GM21717 (cell line): ENCODE measurements around the gene STK11IP.

Experiments
- ATAC-seq: cut with Tn5 transposase; IDR thresholded peaks from one replicate; pipeline ENCODE4 v1.9.1; 2021; ENCODE audit warnings: mild to moderate bottlenecking, moderate library complexity; ENCODE audit not compliant: unreplicated experiment

Gene STK11IP, protein sequence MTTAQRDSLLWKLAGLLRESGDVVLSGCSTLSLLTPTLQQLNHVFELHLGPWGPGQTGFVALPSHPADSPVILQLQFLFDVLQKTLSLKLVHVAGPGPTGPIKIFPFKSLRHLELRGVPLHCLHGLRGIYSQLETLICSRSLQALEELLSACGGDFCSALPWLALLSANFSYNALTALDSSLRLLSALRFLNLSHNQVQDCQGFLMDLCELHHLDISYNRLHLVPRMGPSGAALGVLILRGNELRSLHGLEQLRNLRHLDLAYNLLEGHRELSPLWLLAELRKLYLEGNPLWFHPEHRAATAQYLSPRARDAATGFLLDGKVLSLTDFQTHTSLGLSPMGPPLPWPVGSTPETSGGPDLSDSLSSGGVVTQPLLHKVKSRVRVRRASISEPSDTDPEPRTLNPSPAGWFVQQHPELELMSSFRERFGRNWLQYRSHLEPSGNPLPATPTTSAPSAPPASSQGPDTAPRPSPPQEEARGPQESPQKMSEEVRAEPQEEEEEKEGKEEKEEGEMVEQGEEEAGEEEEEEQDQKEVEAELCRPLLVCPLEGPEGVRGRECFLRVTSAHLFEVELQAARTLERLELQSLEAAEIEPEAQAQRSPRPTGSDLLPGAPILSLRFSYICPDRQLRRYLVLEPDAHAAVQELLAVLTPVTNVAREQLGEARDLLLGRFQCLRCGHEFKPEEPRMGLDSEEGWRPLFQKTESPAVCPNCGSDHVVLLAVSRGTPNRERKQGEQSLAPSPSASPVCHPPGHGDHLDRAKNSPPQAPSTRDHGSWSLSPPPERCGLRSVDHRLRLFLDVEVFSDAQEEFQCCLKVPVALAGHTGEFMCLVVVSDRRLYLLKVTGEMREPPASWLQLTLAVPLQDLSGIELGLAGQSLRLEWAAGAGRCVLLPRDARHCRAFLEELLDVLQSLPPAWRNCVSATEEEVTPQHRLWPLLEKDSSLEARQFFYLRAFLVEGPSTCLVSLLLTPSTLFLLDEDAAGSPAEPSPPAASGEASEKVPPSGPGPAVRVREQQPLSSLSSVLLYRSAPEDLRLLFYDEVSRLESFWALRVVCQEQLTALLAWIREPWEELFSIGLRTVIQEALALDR

DNA sequence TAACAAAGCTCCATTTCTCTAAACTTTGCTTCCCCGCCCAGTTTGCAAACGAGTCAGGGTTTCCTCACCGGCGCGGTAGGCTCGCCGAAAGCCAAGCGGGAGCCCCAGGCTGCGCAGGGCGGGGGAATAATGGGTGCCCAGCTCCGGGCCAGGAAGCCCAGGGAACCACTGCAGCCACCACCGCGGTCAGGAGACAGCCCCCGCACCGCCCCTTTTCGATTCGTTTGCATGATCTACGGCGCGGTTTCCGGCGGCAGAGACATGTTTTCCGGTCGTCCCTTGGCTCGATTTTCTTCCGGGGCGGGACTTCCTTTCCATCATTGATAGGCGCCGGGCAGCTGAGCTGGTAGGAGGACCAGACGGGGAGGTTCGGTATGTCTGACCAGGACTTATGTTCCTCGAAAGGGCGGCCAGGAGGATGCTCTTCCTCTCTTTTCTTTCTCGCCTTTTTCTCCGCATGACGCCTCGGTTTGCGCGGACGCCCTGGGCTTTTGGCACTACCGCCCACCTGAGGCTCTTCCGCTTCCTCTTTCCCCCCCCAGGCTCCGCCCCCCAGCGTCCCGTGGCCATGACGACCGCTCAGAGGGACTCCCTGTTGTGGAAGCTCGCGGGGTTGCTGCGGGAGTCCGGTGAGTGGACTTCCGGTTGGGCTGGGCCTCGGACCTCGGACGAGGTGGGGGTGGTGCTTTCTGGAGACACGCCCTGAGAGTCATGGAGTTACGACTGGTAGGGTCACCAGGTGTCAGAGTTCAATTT lies at the start of gene STK11IP:
Gene STK11IP (plus strand): TSS at position 306 of the 756 bp plus-strand sequence. CDS start 263 bp downstream, at position 569.
- peak; percentile 96 for ATAC-seq

DNA sequence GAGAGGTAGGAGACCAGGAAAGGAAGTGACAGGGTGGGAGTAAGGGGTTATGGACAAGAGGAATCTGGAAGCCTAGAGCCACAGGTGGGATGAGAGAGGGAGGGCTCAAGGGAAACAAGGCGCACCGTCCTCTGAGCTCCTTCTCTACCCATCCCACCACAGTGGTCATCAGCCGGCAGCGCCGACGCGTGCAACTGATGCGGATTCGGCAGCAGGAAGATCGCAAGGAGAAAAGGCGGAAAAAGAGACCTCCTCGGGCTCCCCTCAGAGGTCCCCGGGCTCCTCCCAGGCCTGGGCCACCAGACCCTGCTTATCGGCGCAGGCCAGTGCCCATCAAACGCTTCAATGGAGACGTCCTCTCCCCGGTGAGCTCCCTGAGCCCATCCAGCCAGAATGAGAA lies 48.7 kb upstream of the STK11IP start:
- no peak for ATAC-seq

DNA sequence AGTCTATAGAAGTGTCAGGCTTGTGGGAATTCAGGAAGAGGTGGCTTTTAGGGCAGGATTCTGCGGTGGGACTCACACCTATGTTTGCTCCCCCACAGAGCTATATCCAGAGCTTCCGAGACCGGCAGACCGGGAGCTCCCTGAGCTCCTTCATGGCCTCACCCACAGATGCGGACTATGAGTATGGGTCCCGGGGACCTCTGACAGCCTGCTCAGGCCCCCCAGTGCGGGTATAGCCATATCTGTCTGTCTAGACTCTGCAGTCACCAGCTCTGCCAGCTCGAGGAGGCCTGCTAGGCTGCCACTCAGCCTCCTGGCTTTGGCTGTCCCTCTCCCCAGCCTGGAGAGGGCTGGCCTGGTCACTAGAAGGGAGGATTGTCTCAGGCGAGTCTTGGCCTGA lies 48.0 kb upstream of the STK11IP start:
- no peak for ATAC-seq

DNA sequence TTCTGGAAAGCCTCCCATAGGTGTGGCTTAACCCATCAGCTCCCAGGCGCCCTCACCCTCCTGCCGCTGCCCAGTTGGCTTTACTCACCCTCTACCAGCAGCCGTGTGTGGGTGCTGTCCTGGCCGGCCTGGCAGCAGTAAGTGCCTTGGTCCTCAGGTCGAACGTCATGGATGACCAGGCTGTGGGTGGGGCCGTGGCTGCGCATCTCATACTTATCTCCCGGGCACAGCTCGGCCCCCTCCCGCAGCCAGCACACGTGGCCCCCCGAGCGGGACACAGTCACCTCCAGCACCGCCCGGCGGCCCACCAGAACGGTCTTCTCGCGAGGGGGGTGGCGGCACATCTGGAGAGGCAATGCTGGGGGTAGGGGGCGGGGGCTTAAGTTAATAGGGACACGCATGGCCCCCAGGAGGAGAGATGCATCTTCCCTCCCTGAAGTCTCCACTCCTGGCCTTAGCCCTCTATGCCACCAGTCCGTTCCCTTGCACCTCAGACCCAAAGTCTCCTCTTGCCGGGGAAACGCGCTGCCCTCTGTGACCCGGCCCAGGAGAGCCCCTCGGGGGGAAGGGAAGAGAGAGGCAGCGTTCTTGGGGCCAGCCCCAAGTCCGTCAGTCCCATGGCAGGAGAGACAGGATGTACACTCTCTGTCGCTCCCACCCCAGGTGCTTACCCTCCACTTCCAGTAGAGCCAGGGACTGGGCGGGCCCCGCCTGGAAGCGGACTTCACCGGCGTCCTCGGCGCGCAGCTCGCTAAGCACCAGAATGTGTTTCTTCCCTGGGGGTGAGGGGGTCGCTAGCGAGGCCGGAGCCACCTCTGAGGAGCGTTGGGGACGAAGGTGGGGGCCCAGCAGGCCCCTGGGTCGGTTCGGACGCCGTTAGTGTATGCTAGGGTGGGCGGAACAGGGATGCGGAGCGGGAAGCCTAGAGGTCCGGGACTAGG lies 45.9 kb upstream of the STK11IP start:
- no peak for ATAC-seq

DNA sequence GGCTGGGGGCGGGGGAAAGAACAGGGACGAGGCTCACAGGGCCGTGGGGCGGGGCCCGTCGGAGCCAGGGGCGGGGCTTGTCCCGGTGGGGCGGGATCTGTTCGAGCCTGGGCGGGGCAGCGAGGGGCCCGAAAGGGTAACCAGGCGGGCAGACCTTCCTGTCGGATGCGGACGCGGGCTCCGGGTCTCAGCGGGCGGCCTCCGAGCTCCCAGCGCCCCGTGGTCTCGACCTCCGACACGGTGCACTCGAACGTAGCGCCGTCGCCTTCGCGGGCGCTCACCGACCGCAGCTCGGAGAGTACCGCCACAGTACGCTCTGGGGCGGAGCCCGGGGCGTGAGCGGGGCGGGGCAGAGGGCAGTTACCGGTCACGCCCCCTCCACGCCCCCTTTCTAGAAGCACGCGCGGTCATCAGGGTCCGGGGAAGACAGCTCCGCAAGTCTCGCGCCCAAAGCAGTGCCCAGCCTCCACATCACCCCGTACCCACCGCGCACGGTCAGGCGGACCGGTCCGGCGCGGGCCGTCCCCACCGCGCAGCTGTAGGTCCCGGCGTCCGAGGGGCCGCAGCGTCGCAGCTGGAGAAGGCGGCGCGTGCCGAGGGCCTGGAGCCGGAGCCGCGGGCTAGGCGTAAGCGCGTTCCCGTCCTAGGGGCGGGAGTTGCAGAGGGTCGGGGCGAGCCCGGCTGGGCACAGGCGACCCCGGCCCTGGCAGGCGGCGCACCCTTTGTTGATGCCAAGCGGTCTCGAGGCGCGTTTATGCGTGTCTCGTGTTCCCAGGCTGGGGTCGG lies 45.1 kb upstream of the STK11IP start:
- ATAC-seq, result peak; percentile 94

DNA sequence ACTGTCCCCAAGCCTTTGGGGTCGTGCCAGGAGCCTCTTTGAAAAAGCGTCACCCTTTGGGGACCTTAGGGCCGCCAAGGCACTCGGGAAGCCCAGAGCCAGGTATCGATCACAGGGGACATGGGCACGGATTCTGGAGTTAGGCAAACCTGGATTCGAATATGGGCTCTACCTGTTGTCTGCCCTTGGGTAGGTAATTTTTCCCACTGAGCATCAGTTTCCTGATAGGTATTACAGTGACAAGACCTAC lies 44.6 kb upstream of the STK11IP start:
- ATAC-seq, result no peak

DNA sequence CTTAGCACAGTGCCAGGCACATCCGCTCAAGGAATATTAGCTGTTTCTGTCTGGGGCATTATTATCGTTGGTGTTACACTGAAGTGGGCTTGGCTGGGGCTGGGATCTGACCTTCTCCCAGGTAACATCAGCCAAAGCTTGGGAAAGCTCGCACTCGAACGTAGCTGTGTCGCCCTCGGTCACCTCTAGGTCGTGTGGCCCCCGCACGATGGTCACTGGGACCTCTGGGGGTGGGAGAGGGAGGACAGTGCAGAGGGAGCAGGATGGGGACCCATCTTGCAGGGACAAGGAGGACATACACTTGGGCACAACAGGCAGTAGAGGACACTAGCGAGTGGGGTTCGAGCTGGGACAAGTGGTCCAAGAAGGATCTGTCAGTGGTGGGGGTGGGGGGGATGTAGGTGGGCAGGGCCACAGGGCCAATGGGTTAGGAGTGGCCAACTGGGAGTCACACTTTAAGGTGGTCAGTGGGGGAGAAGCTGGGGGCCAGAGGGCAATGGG lies 44.1 kb upstream of the STK11IP start:
- ATAC-seq, result no peak

DNA sequence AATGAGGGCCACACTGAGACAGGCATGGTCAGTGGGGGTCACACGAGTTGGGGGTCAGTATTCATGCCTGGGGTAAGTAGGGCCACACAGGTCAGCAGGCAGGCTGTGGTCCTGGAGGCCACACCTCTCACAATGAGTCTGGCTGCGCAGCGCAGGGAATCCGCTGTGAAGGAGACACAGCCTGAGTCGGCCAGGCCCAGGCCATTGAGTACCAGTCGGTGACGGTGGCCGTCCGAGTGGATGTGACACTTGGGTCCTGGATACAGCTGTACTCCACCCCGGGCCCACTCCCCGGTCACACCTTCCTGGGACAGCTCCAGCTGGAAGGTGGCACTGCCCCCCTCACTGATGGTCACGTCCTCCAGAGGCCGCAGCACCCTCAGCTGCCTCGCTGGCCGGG lies 43.3 kb upstream of the STK11IP start:
- no peak for ATAC-seq

DNA sequence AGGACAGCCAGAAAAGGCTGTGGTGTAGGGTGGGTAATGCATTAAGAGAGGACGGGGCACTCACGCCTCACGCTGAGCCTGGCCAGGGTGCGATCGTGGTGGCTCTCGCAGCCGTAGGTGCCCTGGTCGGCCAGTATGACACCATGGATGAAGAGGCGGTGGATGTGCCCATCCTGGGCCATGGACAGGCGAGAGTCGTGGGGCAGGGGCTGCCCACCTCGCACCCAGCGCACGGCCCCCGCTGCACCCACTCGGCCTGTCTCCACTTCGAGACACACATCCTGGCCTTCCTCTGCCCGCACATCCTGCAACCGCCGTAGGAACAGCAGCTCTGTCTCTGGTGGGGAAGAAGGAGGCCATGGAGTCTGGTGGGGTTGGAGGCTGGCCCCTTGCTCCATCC lies 41.7 kb upstream of the STK11IP start:
- ATAC-seq, result no peak

DNA sequence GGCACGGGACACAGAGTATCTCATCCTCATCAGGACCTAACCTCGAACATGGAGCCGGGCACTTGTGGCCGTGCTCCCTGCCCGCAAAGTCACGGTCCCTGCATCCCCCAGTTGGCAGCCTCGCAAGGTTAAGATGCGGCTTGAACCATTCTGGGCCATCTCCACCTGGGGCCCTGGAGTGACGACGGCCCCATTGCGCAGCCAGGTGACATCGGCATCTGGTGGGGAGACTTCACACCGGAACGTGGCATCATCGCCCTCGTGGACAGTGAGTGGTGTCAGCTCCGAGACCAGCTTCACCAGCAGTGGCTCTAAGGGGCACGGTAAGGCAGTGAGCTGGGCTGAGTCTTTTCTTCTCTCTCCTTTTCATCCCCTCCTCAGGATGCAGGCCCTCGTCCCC lies 41.2 kb upstream of the STK11IP start:
- no peak for ATAC-seq

DNA sequence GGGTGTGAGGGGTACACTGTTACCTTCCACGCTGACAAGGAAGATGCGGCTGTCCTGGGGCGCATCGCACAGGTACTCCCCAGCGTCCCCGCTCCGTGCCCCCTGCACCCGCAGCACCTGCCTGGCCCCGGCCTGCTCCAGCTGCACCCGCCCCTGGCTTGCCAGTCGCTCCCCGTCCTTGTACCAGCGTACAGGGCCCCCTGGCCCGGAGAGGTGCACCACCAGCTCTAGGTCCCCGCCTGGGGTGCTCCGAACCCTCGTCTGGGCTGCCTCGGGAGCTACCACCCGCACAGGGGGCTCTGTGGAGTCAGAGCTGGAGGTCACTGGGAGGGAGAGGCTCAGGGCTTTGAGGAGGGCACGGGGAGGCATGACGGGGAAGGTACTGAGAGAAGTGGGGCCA lies 40.3 kb upstream of the STK11IP start:
- no peak for ATAC-seq

DNA sequence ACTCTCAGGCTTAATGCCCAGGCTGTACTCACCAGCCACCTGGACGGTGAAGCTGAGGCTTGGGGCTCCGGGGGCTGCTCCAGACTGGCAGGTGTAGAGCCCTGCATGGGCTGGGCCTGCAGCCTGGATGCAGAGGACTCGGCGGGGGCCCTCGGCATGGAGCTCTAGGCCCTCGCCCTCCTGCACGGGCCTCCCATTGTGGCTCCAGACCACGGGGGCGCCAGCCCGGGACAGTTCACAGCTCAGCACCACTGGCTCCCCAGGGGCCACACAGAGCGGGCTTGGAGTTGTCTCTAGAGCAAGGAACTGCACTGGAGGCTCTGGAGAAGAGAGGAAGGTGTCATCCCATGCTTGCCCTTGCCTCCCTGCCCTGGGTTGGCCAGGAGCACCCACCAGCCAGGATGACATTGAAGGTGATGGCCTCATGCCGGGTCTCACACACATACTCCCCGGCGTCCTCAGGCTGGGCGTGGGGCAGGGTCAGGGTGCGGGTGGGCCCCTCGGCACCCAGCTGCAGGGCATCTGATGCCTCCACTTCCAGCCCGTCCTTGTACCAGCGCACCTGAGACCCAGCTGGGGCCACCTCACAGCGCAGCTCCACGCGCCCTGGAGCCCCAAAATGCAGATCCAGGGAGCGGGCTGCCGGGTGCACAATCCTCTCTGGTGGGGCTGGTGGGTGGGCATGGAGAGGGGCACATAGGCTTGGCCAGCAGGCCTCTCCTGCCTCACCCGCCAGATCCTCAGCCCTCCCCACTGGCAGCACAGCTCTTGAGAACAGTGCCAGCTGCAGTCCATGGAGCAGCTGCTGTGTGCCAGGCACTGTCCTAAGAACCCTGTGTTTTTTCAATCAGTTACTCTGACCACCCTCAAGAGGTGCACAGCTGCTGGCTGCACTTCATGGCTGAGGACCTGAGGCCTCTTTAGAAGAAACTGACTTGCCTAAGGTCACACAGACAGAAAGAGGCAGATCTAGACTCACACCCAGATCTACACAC lies 39.6 kb upstream of the STK11IP start:
- ATAC-seq, result no peak

DNA sequence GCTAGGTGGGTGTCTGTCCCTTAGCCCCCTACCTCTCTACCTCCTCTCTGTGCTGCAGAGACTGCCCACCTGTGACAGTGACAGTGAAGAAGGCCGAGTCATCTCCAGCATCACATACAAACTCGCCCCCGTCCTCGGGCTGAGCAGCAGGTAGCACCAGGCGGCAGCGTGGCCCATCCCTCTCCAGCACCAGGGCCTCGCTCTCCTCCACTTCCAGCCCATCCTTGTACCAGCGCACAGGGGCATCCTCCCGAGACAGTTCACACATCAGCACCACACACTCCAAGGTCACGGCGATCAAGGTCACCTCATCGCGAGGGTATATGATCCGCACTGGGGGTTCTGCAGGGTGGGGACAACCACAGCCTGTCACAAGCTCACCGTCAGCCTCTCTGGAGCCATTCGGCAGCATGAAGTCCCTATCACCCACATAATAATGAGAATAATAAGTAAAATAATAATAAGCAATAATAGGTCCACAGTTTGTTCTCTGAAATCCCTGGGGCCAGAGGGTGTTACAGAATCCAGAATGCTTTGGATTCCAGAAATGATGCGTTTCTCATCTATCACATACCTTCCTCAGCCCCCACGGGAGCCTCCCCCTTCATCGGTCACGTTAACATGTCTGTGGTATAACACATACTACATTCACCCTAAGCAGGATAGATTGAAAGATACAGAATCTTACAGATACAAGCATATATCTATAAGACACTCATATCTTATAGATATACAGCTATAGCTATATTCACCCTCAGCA lies 38.3 kb upstream of the STK11IP start:
- no peak for ATAC-seq

DNA sequence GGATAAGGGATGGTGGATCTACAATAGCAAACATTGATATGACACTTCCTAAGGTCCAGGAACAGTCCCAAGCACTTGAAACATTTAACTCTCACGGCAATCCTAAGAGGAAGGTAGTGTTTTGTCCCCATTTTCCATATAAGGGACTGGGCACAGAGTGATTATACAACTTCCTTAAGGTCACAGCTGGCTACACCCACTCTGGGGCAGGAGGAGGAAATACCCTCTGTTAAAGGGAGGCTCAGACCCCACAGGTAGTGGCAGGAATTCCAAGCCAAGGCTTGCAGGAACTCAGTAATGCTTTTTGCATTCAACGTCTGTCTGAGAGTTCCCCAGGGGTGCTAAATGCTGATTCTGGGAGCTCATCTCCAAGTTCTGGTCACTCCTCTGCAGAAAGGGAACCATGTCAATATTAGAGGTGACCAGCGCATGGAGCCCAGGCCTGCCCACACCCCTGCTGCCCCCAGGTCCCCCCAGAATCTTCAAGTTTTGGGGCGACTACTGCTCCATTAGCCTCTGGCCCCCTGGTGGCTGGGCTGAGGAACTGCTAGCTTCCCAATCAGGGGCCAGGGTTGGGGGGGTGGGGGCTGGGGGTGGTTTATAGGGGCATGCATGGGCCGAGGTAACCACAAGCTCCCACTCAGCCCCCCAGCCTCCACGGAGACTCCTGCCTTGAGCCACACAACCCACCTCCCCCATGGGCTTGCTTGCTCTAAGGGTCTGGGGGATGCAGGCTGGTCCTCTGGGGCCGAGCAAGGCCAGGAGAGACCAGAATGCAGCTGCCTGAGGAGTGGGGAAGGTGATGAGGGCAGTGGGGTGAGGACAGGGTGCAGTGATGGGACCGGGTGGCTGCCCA lies 37.4 kb upstream of the STK11IP start:
- ATAC-seq, result no peak

DNA sequence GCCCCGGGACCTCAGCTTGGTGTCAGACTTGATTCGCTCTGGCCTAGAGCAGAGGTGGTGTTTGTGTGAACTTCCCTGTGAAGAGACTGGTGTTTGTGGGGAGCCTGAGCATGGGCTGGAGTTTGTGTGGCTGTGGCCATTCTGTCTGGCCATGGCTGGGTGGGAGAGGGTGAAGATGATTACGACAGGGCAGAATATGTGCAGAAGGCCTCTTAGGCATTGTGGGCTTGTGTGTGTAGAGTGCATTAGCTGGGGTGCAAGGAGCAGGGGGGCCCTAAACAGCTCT lies 36.8 kb upstream of the STK11IP start:
- ATAC-seq, result no peak
